ENCODE measurements around the gene A1BG.
A peak's percentile ranks its signal among the peaks of the same experiment; 100 is the strongest.
"Not testable (repeated sequence)": the region's sequence is repeated elsewhere in the genome, so short reads cannot be mapped to it uniquely, and the experiment has no call there.

Gene A1BG

DNA sequence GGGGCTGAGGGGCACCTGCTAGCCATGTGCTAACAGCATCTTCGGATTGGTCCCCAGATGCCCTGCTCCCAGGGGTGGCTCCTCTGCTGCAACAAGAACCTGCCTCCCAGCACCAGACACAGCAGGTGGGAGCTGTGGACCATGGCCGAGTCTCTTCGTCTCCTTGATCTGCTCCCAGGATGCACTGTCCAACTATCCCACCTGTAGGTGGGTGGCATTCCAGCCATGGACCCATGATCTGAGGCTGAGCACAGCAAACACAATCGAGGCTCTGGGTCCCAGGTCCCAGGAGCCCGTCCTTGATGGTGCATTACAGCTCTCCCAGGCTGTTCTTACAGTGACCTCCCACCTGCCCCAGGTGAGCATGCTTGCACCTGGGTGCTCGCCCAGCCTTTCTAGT, 26.0 kb upstream of the A1BG start:
- no peak overlapping the region for H3K4ac ChIP-seq (ENCODE audit: low read length)
- no peak overlapping the region for H3K18ac ChIP-seq (ENCODE audit: low read length)
- H3K9ac ChIP-seq (ENCODE audit: low read depth, low read length, poor library complexity) = no peak overlapping the region
- no peak overlapping the region for H3K4me2 ChIP-seq (ENCODE audit: insufficient read depth, low read length, poor library complexity, severe bottlenecking)
- H2AK5ac ChIP-seq (ENCODE audit: low read depth, low read length) = peak overlapping the region; percentile 74
- no peak overlapping the region for H2AFZ ChIP-seq (ENCODE audit: low read length)
- no peak overlapping the region for H2BK12ac ChIP-seq (ENCODE audit: low read length)
- H2BK15ac ChIP-seq (ENCODE audit: low read length) = no peak overlapping the region
- WGBS, 2 donors (ENCODE audit: extremely low coverage in 2 of 2, insufficient read length in 2 of 2, insufficient replicate concordance in 1 of 2) = no CpG with 5 or more reads among the region's 6 CpGs
- H2BK120ac ChIP-seq (ENCODE audit: low read depth, low read length) = no peak overlapping the region
- no peak overlapping the region for H3K27ac ChIP-seq (replicated peaks; ENCODE audit: low read length)
- no peaks in the 10 kb centered on the region for H3K9me3 ChIP-seq (replicated peaks in 1 of 2; ENCODE audit: control insufficient read depth in 2 of 2, insufficient read depth in 1 of 2, low read depth in 1 of 2, low read length in 2 of 2)
- peaks cover 3% of the 10 kb centered on the region for H3K79me1 ChIP-seq (ENCODE audit: low read depth, low read length)
- peaks cover 0 to 2% of the 10 kb centered on the region in 2 donors for H3K36me3 ChIP-seq (replicated peaks in 1 of 2; ENCODE audit: control insufficient read depth in 2 of 2, insufficient read depth in 2 of 2, low read length in 2 of 2)
- H3K27me3 ChIP-seq (ENCODE audit: control insufficient read depth in 3 of 3, insufficient read depth in 3 of 3, low read depth in 1 of 3, low read length in 3 of 3) = no peaks in the 10 kb centered on the region
- no peak overlapping the region for H3K14ac ChIP-seq (ENCODE audit: low read length)
- H3K4me3 ChIP-seq (ENCODE audit: low read length in 2 of 2) = peak overlapping the region in 1 of 2 donors; percentile 62
- no peak for DNase-seq (ENCODE audit: low spot score)
- no peak overlapping the region for H2BK5ac ChIP-seq (ENCODE audit: low read length)
- no peak overlapping the region for H3K23ac ChIP-seq (ENCODE audit: low read depth, low read length, poor library complexity)
- no peak overlapping the region for H4K8ac ChIP-seq (ENCODE audit: low read depth, low read length)
- H3K4me1 ChIP-seq (ENCODE audit: control insufficient read depth in 2 of 2, insufficient read depth in 1 of 2, low read depth in 1 of 2, low read length in 2 of 2) = peaks cover 1 to 7% of the 10 kb centered on the region in 2 donors
- no peak overlapping the region for H4K91ac ChIP-seq (ENCODE audit: low read depth, low read length, poor library complexity)

DNA sequence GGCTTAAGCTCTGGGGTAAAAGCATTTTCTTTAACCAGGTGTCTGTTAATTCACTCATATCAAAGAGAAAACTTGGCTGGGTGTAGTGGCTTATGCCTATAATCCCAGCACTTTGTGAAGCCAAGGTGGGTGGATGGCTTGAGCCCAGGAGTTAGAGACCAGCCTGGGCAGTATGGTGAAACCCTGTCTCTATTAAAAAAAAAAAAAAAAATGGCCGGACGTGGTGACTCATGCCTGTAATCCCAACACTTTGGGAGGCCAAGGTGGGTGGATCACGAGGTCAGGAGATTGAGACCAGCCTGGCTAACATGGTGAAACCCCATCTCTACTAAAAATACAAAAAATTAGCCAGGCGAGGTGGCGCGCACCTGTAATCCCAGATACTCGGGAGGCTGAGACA, 23.4 kb upstream of the A1BG start:
- not testable (repeated sequence) for H3K4ac ChIP-seq (ENCODE audit: low read length); H3K4me1 ChIP-seq (ENCODE audit: control insufficient read depth in 2 of 2, insufficient read depth in 1 of 2, low read depth in 1 of 2, low read length in 2 of 2); H3K27me3 ChIP-seq (ENCODE audit: control insufficient read depth in 3 of 3, insufficient read depth in 3 of 3, low read depth in 1 of 3, low read length in 3 of 3); H3K36me3 ChIP-seq (replicated peaks in 1 of 2; ENCODE audit: control insufficient read depth in 2 of 2, insufficient read depth in 2 of 2, low read length in 2 of 2); H3K79me1 ChIP-seq (ENCODE audit: low read depth, low read length); DNase-seq (ENCODE audit: low spot score); H2AK5ac ChIP-seq (ENCODE audit: low read depth, low read length); H3K9ac ChIP-seq (ENCODE audit: low read depth, low read length, poor library complexity); H4K8ac ChIP-seq (ENCODE audit: low read depth, low read length); H4K91ac ChIP-seq (ENCODE audit: low read depth, low read length, poor library complexity); H2BK15ac ChIP-seq (ENCODE audit: low read length); H3K27ac ChIP-seq (replicated peaks; ENCODE audit: low read length); H2BK5ac ChIP-seq (ENCODE audit: low read length); H3K4me2 ChIP-seq (ENCODE audit: insufficient read depth, low read length, poor library complexity, severe bottlenecking); H2BK120ac ChIP-seq (ENCODE audit: low read depth, low read length); H3K23ac ChIP-seq (ENCODE audit: low read depth, low read length, poor library complexity); H3K4me3 ChIP-seq (ENCODE audit: low read length in 2 of 2); H2BK12ac ChIP-seq (ENCODE audit: low read length); H3K14ac ChIP-seq (ENCODE audit: low read length); H3K18ac ChIP-seq (ENCODE audit: low read length); H3K9me3 ChIP-seq (replicated peaks in 1 of 2; ENCODE audit: control insufficient read depth in 2 of 2, insufficient read depth in 1 of 2, low read depth in 1 of 2, low read length in 2 of 2); H2AFZ ChIP-seq (ENCODE audit: low read length)
- WGBS, 2 donors (ENCODE audit: extremely low coverage in 2 of 2, insufficient read length in 2 of 2, insufficient replicate concordance in 1 of 2) = no CpG with 5 or more reads among the region's 7 CpGs

DNA sequence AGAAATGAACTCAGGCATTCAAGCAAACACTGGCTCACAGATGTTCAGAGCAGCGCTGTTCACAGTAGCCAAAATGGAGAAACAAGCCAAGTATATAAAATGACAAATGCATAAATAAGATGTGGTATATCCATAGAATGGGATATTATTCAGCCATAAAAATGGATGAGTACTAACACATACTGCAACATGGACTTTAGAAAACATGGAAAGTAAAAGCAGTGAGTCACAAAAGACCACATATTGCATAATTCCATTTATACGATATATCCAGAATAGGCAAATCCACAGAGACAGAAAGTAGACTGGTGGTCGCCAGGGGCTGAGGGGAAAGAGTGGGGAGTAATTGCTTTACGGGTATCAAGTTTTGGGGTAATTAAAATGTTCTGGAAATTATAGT, 20.9 kb upstream of the A1BG start:
- Histone ChIP-seq H3K27ac (replicated peaks; ENCODE audit: low read length) (no peak overlapping the region), H3K9ac (ENCODE audit: low read depth, low read length, poor library complexity) (no peak overlapping the region), H3K27me3 (ENCODE audit: control insufficient read depth in 3 of 3, insufficient read depth in 3 of 3, low read depth in 1 of 3, low read length in 3 of 3) (no peaks in the 10 kb centered on the region), H3K9me3 (replicated peaks in 1 of 2; ENCODE audit: control insufficient read depth in 2 of 2, insufficient read depth in 1 of 2, low read depth in 1 of 2, low read length in 2 of 2) (no peaks in the 10 kb centered on the region), H2AK5ac (ENCODE audit: low read depth, low read length) (no peak overlapping the region), H3K4me3 (ENCODE audit: low read length in 2 of 2) (no peak overlapping the region), H3K14ac (ENCODE audit: low read length) (no peak overlapping the region), H3K18ac (ENCODE audit: low read length) (no peak overlapping the region), H2BK120ac (ENCODE audit: low read depth, low read length) (no peak overlapping the region), H3K4me2 (ENCODE audit: insufficient read depth, low read length, poor library complexity, severe bottlenecking) (no peak overlapping the region), H2BK12ac (ENCODE audit: low read length) (no peak overlapping the region), H2BK15ac (ENCODE audit: low read length) (no peak overlapping the region), H3K23ac (ENCODE audit: low read depth, low read length, poor library complexity) (no peak overlapping the region), H3K79me1 (ENCODE audit: low read depth, low read length) (peaks cover 3% of the 10 kb centered on the region), H3K36me3 (replicated peaks in 1 of 2; ENCODE audit: control insufficient read depth in 2 of 2, insufficient read depth in 2 of 2, low read length in 2 of 2) (peaks cover 3 to 5% of the 10 kb centered on the region in 2 donors), H2BK5ac (ENCODE audit: low read length) (peak overlapping the region; percentile 84), H2AFZ (ENCODE audit: low read length) (no peak overlapping the region), H4K91ac (ENCODE audit: low read depth, low read length, poor library complexity) (no peak overlapping the region), H3K4ac (ENCODE audit: low read length) (no peak overlapping the region), H4K8ac (ENCODE audit: low read depth, low read length) (no peak overlapping the region), H3K4me1 (ENCODE audit: control insufficient read depth in 2 of 2, insufficient read depth in 1 of 2, low read depth in 1 of 2, low read length in 2 of 2) (no peaks in the 10 kb centered on the region)
- no CpG with 5 or more reads among the region's 4 CpGs for WGBS, 2 donors (ENCODE audit: extremely low coverage in 2 of 2, insufficient read length in 2 of 2, insufficient replicate concordance in 1 of 2)
- DNase-seq (ENCODE audit: low spot score) = no peak

DNA sequence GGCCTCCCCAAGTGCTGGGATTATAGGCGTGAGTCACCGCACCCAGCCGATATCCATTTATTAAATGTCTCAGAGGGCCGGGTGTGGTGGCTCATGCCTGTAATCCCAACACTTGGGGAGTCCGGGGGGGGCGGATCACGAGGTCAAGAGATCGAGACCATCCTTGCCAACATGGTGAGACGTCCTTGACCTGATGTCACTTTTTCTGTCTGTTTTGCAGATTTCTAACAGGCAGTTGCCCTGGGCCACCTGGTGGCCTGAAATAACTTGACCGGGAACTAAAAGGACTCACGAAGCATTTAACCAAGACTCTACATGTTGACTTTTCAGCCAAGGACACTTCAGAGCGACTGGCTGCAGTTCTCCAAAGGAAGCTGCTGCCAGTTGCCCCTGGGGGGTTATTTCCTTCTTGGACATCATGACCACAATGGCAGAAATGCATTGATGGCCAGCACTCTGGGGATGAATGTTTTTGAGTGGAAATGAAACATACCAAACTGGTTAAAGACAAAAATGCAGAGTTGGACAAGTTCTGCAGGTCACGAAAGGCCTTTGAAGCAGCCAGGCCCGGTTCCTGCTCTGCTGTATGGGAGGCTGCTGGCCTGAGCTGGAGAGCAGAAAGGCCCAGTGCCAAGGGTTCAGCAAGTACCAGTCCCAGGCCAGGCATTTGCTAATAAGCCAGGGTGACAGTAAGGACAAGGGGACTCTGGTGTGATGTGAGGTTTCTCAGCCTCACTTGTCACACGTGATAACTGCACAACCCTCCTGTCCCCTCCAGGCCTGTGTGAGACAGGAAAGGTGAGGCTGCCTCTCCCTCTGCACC, 19.2 kb upstream of the A1BG start:
- H3K9ac ChIP-seq (ENCODE audit: low read depth, low read length, poor library complexity) = no peak overlapping the region
- DNase-seq (ENCODE audit: low spot score) = no peak
- no peak overlapping the region for H3K27ac ChIP-seq (replicated peaks; ENCODE audit: low read length)
- H2BK120ac ChIP-seq (ENCODE audit: low read depth, low read length) = no peak overlapping the region
- no peak overlapping the region for H2AK5ac ChIP-seq (ENCODE audit: low read depth, low read length)
- H4K91ac ChIP-seq (ENCODE audit: low read depth, low read length, poor library complexity) = no peak overlapping the region
- peaks cover 3 to 8% of the 10 kb centered on the region in 2 donors for H3K36me3 ChIP-seq (replicated peaks in 1 of 2; ENCODE audit: control insufficient read depth in 2 of 2, insufficient read depth in 2 of 2, low read length in 2 of 2)
- no peak overlapping the region for H3K4ac ChIP-seq (ENCODE audit: low read length)
- peak overlapping the region; percentile 84 for H2BK5ac ChIP-seq (ENCODE audit: low read length)
- H2BK12ac ChIP-seq (ENCODE audit: low read length) = no peak overlapping the region
- H3K18ac ChIP-seq (ENCODE audit: low read length) = no peak overlapping the region
- WGBS, 2 donors (ENCODE audit: extremely low coverage in 2 of 2, insufficient read length in 2 of 2, insufficient replicate concordance in 1 of 2) = no CpG with 5 or more reads among the region's 15 CpGs
- no peaks in the 10 kb centered on the region for H3K27me3 ChIP-seq (ENCODE audit: control insufficient read depth in 3 of 3, insufficient read depth in 3 of 3, low read depth in 1 of 3, low read length in 3 of 3)
- H3K4me2 ChIP-seq (ENCODE audit: insufficient read depth, low read length, poor library complexity, severe bottlenecking) = no peak overlapping the region
- no peaks in the 10 kb centered on the region for H3K9me3 ChIP-seq (replicated peaks in 1 of 2; ENCODE audit: control insufficient read depth in 2 of 2, insufficient read depth in 1 of 2, low read depth in 1 of 2, low read length in 2 of 2)
- no peaks in the 10 kb centered on the region for H3K4me1 ChIP-seq (ENCODE audit: control insufficient read depth in 2 of 2, insufficient read depth in 1 of 2, low read depth in 1 of 2, low read length in 2 of 2)
- no peak overlapping the region for H4K8ac ChIP-seq (ENCODE audit: low read depth, low read length)
- H2BK15ac ChIP-seq (ENCODE audit: low read length) = no peak overlapping the region
- H3K14ac ChIP-seq (ENCODE audit: low read length) = no peak overlapping the region
- H3K23ac ChIP-seq (ENCODE audit: low read depth, low read length, poor library complexity) = no peak overlapping the region
- H3K4me3 ChIP-seq (ENCODE audit: low read length in 2 of 2) = peak overlapping the region in 1 of 2 donors; percentile 23
- H2AFZ ChIP-seq (ENCODE audit: low read length) = no peak overlapping the region
- H3K79me1 ChIP-seq (ENCODE audit: low read depth, low read length) = peaks cover 1% of the 10 kb centered on the region
